ENCODE results near the gene SMYD3.

Gene SMYD3

GRCh38 chr1:246444617-246445016 lies 62.5 kb downstream of the SMYD3 start:
- H3K4me2 ChIP-seq (ENCODE audit: low read depth, low read length, poor library complexity, severe bottlenecking): no peak overlapping the region
- peaks cover 34% of the 10 kb centered on the region for H3K79me2 ChIP-seq (ENCODE audit: insufficient read depth, low read length)
- H4K20me1 ChIP-seq (ENCODE audit: insufficient read depth, low read length, poor library complexity, severe bottlenecking): no peaks in the 10 kb centered on the region
- H3K4me3 ChIP-seq (ENCODE audit: low read length, poor library complexity, severe bottlenecking): no peak overlapping the region
- no peak overlapping the region for H2AFZ ChIP-seq (ENCODE audit: low read length)
- H3K9ac ChIP-seq (ENCODE audit: low read depth, low read length, poor library complexity, severe bottlenecking): no peak overlapping the region
- peaks cover 4% of the 10 kb centered on the region; the same call in 1 of the 2 replicates for H3K9me3 ChIP-seq (ENCODE audit: insufficient read depth, low read depth, low read length)
- no peaks in the 10 kb centered on the region for H3F3A ChIP-seq (ENCODE audit: low read depth)
- H3K9me2 ChIP-seq (replicated peaks; ENCODE audit: low read depth, low read length): no peaks in the 10 kb centered on the region
- TF ChIP-seq EZH2phosphoT487 (IDR thresholded peaks at IDR 0.05; ENCODE audit: borderline replicate concordance): no peak
- no peak for TF ChIP-seq CTCF (conservative IDR thresholded peaks at IDR 0.05; ENCODE audit: low read length)
- H3K4me1 ChIP-seq (ENCODE audit: insufficient read depth, low read length, poor library complexity, severe bottlenecking): peaks cover 20% of the 10 kb centered on the region
- H3K27me3 ChIP-seq (ENCODE audit: insufficient read depth, low read length, poor library complexity, severe bottlenecking): no peaks in the 10 kb centered on the region
- H3K36me3 ChIP-seq (ENCODE audit: insufficient read depth, low read length): no peaks in the 10 kb centered on the region

- no peak for TF ChIP-seq CTCF (conservative IDR thresholded peaks at IDR 0.05; ENCODE audit: low read length)
- no peak for TF ChIP-seq EZH2phosphoT487 (IDR thresholded peaks at IDR 0.05; ENCODE audit: borderline replicate concordance)
- H3K9me2 ChIP-seq (replicated peaks; ENCODE audit: low read depth, low read length): no peaks in the 10 kb centered on the region
Measured at GRCh38 chr1:246437961-246438360, 69.1 kb downstream of the SMYD3 start.

GRCh38 chr1:246435421-246436041 lies 71.5 kb downstream of the SMYD3 start:
- H3K4me2 ChIP-seq (ENCODE audit: low read depth, low read length, poor library complexity, severe bottlenecking): no peak overlapping the region
- no peak overlapping the region for H3K9ac ChIP-seq (ENCODE audit: low read depth, low read length, poor library complexity, severe bottlenecking)
- no peak overlapping the region for H3K4me3 ChIP-seq (ENCODE audit: low read length, poor library complexity, severe bottlenecking)

More at GRCh38 chr1:246437961-246438360, 69.1 kb downstream of the SMYD3 start:
- Histone ChIP-seq H3F3A (ENCODE audit: low read depth) (no peaks in the 10 kb centered on the region), H3K4me3 (ENCODE audit: low read length, poor library complexity, severe bottlenecking) (no peak overlapping the region), H2AFZ (ENCODE audit: low read length) (no peak overlapping the region), H3K4me1 (ENCODE audit: insufficient read depth, low read length, poor library complexity, severe bottlenecking) (no peaks in the 10 kb centered on the region), H3K9ac (ENCODE audit: low read depth, low read length, poor library complexity, severe bottlenecking) (no peak overlapping the region), H3K27me3 (ENCODE audit: insufficient read depth, low read length, poor library complexity, severe bottlenecking) (no peaks in the 10 kb centered on the region), H3K4me2 (ENCODE audit: low read depth, low read length, poor library complexity, severe bottlenecking) (no peak overlapping the region), H3K9me3 (ENCODE audit: insufficient read depth, low read depth, low read length) (peaks cover 16% of the 10 kb centered on the region), H3K36me3 (ENCODE audit: insufficient read depth, low read length) (peaks cover 4% of the 10 kb centered on the region; the same call in 1 of the 2 replicates), H4K20me1 (ENCODE audit: insufficient read depth, low read length, poor library complexity, severe bottlenecking) (no peaks in the 10 kb centered on the region), H3K79me2 (ENCODE audit: insufficient read depth, low read length) (peaks cover 9% of the 10 kb centered on the region)

More at GRCh38 chr1:246435421-246436041, 71.5 kb downstream of the SMYD3 start:
- TF ChIP-seq CTCF (conservative IDR thresholded peaks at IDR 0.05; ENCODE audit: low read length) (no peak), EZH2phosphoT487 (IDR thresholded peaks at IDR 0.05; ENCODE audit: borderline replicate concordance) (no peak)
- H3K9me2 ChIP-seq (replicated peaks; ENCODE audit: low read depth, low read length): no peaks in the 10 kb centered on the region
- H3K36me3 ChIP-seq (ENCODE audit: insufficient read depth, low read length): peaks cover 4% of the 10 kb centered on the region
- no peaks in the 10 kb centered on the region for H3F3A ChIP-seq (ENCODE audit: low read depth)
- H3K79me2 ChIP-seq (ENCODE audit: insufficient read depth, low read length): peaks cover 10% of the 10 kb centered on the region
- no peak overlapping the region for H2AFZ ChIP-seq (ENCODE audit: low read length)
- H3K9me3 ChIP-seq (ENCODE audit: insufficient read depth, low read depth, low read length): peaks cover 16% of the 10 kb centered on the region
- no peaks in the 10 kb centered on the region for H3K27me3 ChIP-seq (ENCODE audit: insufficient read depth, low read length, poor library complexity, severe bottlenecking)
- no peaks in the 10 kb centered on the region for H4K20me1 ChIP-seq (ENCODE audit: insufficient read depth, low read length, poor library complexity, severe bottlenecking)
- H3K4me1 ChIP-seq (ENCODE audit: insufficient read depth, low read length, poor library complexity, severe bottlenecking): peaks cover 4% of the 10 kb centered on the region

All from Loucy (cell line).